GM13977 (cell line): ENCODE data around the gene CUBN.

Experiments used
- DNase-seq: peaks from one replicate; pipeline ENCODE4 v3.0.0; 2012; ENCODE audit warnings: low spot score
- CTCF ChIP-seq: IDR thresholded peaks from 2 replicates; pipeline ENCODE4 v1.5.1; 2012; ENCODE audit warnings: mild to moderate bottlenecking, control low read depth; ENCODE audit not compliant: insufficient read depth; ENCODE audit errors: extremely low read depth, missing control alignments
- in situ Hi-C: fragments of 300-500 bp; cut with MboI; formaldehyde crosslinking; loops from one replicate; pipeline ENCODE4 v1.12.0; 2022; ENCODE audit warnings: low sequenced_read_pairs, low pct_unique_long_range_greater_than_20kb, mixed read lengths, inconsistent platforms; ENCODE audit not compliant: unreplicated experiment

Gene CUBN

GRCh38 chr10:17101257-17101909 is 28.2 kb downstream of the CUBN start:
- no peak for DNase-seq
- in situ Hi-C loops, result no loop called here
- no peak for TF ChIP-seq CTCF

- no peak for TF ChIP-seq CTCF
- DNase-seq, result no peak
- in situ Hi-C loops, result no loop called here
These were observed 29.0 kb downstream of the CUBN start for GRCh38 chr10:17100586-17100985.

GRCh38 chr10:17098012-17098411 is 31.6 kb downstream of the CUBN start:
- in situ Hi-C loops, result no loop called here
- TF ChIP-seq CTCF, result no peak
- DNase-seq, result no peak

GRCh38 chr10:17094844-17095243 is 34.8 kb downstream of the CUBN start:
- in situ Hi-C loops, result no loop called here
- TF ChIP-seq CTCF, result no peak
- no peak for DNase-seq

- DNase-seq, result no peak
- no peak for TF ChIP-seq CTCF
- in situ Hi-C loops, result no loop called here
These were observed 36.4 kb downstream of the CUBN start for GRCh38 chr10:17092986-17093803.

GRCh38 chr10:17092216-17092944 is 37.2 kb downstream of the CUBN start:
- no peak for DNase-seq
- in situ Hi-C loops, result no loop called here
- no peak for TF ChIP-seq CTCF
